GM12875 (cell line): ENCODE measurements around the gene ZBTB24.

Experiments used
- H3K4me3 ChIP-seq: one replicate; pipeline ENCODE4 v1.5.1; 2011; ENCODE audit warnings: low read depth, low read length, control low read depth
- TF ChIP-seq, protein P1 (sequence below): IDR thresholded peaks from 2 replicates; pipeline ENCODE4 v1.5.1; 2011; ENCODE audit warnings: low read depth, mild to moderate bottlenecking, control low read depth, inconsistent platforms, low read length, moderate library complexity, borderline replicate concordance; ENCODE audit not compliant: insufficient read depth

Gene ZBTB24

DNA sequence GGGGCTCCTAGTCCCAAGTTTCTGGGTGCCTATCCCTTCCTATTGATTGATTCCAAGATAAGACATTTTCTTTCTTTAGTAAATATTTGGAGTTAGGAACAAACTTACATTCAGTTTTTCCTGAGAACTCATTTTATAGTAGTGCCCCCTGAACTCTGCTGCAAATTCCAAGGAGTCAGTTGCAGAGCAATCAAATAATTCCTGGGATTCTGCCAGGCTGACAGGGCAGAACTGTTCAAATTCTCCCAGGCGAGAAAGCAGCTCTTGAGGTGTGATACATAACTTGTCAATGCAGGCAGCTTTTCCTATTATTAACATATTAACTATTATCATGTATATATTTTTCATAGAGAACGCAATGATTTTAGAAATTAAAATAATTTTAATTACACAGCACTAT, 15.9 kb upstream of the ZBTB24 start:
- TF ChIP-seq, protein P1, sequence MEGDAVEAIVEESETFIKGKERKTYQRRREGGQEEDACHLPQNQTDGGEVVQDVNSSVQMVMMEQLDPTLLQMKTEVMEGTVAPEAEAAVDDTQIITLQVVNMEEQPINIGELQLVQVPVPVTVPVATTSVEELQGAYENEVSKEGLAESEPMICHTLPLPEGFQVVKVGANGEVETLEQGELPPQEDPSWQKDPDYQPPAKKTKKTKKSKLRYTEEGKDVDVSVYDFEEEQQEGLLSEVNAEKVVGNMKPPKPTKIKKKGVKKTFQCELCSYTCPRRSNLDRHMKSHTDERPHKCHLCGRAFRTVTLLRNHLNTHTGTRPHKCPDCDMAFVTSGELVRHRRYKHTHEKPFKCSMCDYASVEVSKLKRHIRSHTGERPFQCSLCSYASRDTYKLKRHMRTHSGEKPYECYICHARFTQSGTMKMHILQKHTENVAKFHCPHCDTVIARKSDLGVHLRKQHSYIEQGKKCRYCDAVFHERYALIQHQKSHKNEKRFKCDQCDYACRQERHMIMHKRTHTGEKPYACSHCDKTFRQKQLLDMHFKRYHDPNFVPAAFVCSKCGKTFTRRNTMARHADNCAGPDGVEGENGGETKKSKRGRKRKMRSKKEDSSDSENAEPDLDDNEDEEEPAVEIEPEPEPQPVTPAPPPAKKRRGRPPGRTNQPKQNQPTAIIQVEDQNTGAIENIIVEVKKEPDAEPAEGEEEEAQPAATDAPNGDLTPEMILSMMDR = no peak

DNA sequence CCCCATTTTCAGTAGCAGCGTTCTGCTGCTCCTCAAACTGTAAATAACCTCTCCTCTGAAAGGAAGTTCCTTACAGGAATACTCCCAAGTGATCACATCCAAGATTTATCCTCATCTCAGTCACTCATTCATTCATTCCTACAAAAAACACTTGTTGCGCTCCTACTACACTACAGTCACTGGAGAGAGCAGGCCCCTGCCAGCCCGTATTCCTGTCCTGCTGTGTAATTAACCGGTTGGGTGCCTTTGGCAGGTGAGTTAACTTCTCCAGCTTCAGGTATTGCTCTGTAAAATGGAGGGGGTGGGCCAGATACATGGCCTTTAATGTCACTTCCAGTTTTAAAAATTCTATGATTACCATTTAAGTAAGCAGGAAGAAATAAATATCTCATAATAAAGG, 15.0 kb upstream of the ZBTB24 start:
- TF ChIP-seq, protein P1 = no peak
- H3K4me3 ChIP-seq = no peak overlapping the region

More for the DNA sequence above, 15.9 kb upstream of the ZBTB24 start:
- no peak overlapping the region for H3K4me3 ChIP-seq

DNA sequence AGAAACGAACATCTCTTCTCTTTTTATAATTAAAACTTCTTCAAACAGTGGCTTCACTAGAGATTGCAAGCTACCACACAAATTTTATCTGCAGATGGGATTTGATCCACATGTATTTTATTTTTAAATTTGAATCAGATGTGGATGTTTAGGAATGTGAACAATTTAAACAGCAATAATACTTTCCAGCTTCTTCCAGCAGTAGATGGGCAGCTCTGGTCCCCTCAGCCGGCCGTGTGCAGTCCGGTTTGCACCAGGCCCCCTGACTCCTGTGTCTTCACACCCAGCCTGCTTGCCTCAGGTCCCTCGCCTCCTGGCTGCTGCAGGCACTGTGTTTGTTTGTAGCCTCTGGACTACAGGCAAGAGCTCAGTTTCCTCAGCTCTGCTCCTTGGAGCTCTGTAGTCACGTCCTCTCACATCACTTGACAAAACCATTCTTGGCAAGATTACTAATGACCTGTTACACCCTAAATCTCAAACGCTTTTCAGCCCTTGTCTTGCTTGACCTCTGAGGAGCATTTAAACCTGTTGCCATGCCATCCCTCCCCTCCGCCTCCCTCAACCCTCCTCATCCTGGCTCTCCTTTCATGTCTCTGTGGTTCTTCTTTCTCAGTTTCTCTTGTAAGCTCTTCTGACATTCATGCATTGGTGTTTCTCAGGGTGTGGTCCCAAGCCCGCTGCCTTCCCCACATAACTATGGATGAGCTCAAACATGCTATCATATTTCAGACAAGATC, 13.2 kb upstream of the ZBTB24 start:
- TF ChIP-seq, protein P1 = no peak
- no peak overlapping the region for H3K4me3 ChIP-seq

DNA sequence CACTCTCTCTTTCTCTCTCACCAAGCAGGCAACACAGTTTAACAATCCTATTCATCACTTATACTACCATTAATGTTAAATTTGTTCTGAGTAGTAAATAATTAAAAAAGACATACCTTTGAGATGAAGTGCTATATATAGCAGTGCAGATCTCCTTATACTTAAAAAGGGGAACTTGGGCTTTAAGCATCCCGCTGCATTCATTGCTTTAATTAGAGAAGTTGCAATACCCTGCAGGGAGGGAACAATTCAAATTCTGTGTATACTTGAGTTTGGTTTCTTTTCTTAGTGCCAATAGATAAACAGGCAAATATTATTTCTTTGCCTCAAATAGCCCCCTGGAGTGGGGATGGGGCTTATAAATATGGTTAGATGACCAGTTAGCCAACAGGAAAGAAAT, 10.8 kb upstream of the ZBTB24 start:
- TF ChIP-seq, protein P1 = no peak
- no peak overlapping the region for H3K4me3 ChIP-seq

DNA sequence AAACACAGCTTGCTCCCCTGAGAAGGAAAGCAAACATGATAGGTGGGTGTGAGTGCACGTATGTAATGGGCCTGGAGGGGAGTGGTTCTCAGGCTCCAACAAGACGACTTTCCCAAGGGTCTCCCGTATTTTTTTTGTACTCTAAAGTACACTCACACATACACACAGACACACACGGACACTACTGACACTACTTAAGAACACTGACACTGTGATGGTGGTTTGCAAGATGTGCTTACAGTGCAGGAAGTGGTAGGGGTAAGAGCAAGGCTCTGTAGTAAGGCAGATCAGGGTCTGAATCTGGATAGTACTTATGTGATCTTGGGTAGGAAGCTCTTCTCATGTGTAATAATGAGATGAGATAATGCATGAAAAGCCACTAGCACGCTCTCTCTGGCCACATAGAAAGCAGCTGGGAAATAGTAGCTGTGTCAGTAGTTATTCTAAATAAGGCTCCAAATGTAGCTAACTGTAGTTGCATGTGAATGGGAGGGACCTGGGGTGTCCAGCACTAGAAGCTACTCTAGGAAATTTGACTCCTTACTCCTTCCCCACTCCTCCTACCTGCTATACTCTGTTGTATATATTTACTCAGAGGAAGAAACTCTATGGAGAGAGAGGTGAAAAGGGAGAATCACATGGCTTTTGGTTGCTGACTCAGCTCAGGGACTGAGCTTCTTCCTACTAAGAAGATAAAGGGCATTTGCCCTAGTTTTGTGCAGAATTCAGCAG, 8.4 kb upstream of the ZBTB24 start:
- H3K4me3 ChIP-seq = no peak overlapping the region
- TF ChIP-seq, protein P1 = no peak

DNA sequence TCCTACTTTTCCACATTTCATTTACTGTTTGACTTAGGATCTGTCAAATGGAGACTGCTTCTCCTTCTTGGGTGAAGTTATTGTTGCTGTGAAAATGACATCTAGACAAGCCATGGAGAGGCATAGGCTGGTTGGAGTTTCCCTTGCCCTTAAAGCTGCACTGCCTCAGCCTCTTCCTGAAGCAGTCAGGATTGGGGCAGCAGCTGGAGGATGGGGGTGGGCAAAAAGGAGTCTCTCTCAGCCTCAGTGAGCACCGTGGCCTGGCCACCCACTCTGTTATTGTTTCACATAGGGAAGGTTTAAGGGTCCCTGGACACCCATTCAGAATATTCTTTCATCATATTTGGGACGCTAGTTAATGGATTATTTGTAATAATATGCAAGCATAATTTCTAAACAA, 7.7 kb upstream of the ZBTB24 start:
- no peak overlapping the region for H3K4me3 ChIP-seq

More for the DNA sequence above, 7.7 kb upstream of the ZBTB24 start:
- TF ChIP-seq, protein P1 = no peak
